Mesendoderm (in vitro differentiated cells): ENCODE results near the gene CD70.
"Not testable (repeated sequence)": the region's sequence is repeated elsewhere in the genome, so short reads cannot be mapped to it uniquely, and the experiment has no call there.

Experiments used
- DNase-seq: peaks from one replicate; pipeline ENCODE4 v3.0.0; 2013
- H2AK5ac ChIP-seq: 2 replicates; pipeline ENCODE4 v1.6.1; 2013; ENCODE audit warnings: low read length, inconsistent platforms
- H2BK120ac ChIP-seq: 2 replicates; pipeline ENCODE4 v1.6.1; 2013; ENCODE audit warnings: low read depth, mild to moderate bottlenecking, low read length, moderate library complexity, mixed read lengths
- H2BK15ac ChIP-seq: replicated peaks from 2 replicates; pipeline ENCODE4 v1.6.1; 2013; ENCODE audit warnings: low read depth, mild to moderate bottlenecking, moderate library complexity
- H2BK5ac ChIP-seq: 2 replicates; pipeline ENCODE4 v1.6.1; 2013; ENCODE audit warnings: low read length, inconsistent platforms
- H3K18ac ChIP-seq: 2 replicates; pipeline ENCODE4 v1.6.1; 2013; ENCODE audit warnings: mild to moderate bottlenecking, low read length, mixed read lengths
- H3K23ac ChIP-seq: one replicate; pipeline ENCODE4 v1.6.1; 2013; ENCODE audit warnings: low read length
- H3K27ac ChIP-seq: 2 replicates; pipeline ENCODE4 v1.5.1; 2013; ENCODE audit warnings: low read depth, mild to moderate bottlenecking, inconsistent platforms, low read length, moderate library complexity
- H3K27me3 ChIP-seq: 2 replicates; pipeline ENCODE4 v1.6.1; 2013; ENCODE audit warnings: low read length, control low read depth, mild to moderate bottlenecking, inconsistent platforms; ENCODE audit not compliant: insufficient read depth, poor library complexity
- H3K36me3 ChIP-seq: 2 replicates; pipeline ENCODE4 v1.6.1; 2013; ENCODE audit warnings: low read length, inconsistent platforms; ENCODE audit not compliant: control insufficient read depth, insufficient read depth
- H3K4ac ChIP-seq: one replicate; pipeline ENCODE4 v1.6.1; 2013; ENCODE audit warnings: low read depth, mild to moderate bottlenecking, low read length, moderate library complexity
- H3K4me1 ChIP-seq: 2 replicates; pipeline ENCODE4 v1.6.1; 2013; ENCODE audit warnings: low read depth, low read length, inconsistent platforms; ENCODE audit not compliant: control insufficient read depth
- H3K4me2 ChIP-seq: 2 replicates; pipeline ENCODE4 v1.6.1; 2013; ENCODE audit warnings: low read length
- H3K4me3 ChIP-seq: 2 replicates; pipeline ENCODE4 v1.5.1; 2013; ENCODE audit warnings: mild to moderate bottlenecking, low read length
- H3K56ac ChIP-seq: one replicate; pipeline ENCODE4 v1.6.1; 2013; ENCODE audit warnings: low read length
- H3K79me1 ChIP-seq: 2 replicates; pipeline ENCODE4 v1.6.1; 2013; ENCODE audit warnings: low read length, inconsistent platforms
- H3K79me2 ChIP-seq: 2 replicates; pipeline ENCODE4 v1.6.1; 2013; ENCODE audit warnings: mild to moderate bottlenecking, low read length; ENCODE audit not compliant: control insufficient read depth, insufficient read depth
- H3K9ac ChIP-seq: 2 replicates; pipeline ENCODE4 v1.6.1; 2013; ENCODE audit warnings: low read length, inconsistent platforms
- H4K5ac ChIP-seq: one replicate; pipeline ENCODE4 v1.6.1; 2013; ENCODE audit warnings: low read length
- H4K8ac ChIP-seq: one replicate; pipeline ENCODE4 v1.6.1; 2013; ENCODE audit warnings: low read depth, mild to moderate bottlenecking, control low read depth, low read length, moderate library complexity
- WGBS: extraction: QIAGEN DNeasy Blood & Tissue Kit; methylation state at CpG from one replicate; pipeline ENCODE4 v1.1.7; 2013; ENCODE audit warnings: low lambda C conversion rate, missing lambda C conversion rate; ENCODE audit not compliant: insufficient coverage; ENCODE audit errors: extremely low coverage; 5-methylcytosine and 5-hydroxymethylcytosine counted together

The CD70 gene

DNA sequence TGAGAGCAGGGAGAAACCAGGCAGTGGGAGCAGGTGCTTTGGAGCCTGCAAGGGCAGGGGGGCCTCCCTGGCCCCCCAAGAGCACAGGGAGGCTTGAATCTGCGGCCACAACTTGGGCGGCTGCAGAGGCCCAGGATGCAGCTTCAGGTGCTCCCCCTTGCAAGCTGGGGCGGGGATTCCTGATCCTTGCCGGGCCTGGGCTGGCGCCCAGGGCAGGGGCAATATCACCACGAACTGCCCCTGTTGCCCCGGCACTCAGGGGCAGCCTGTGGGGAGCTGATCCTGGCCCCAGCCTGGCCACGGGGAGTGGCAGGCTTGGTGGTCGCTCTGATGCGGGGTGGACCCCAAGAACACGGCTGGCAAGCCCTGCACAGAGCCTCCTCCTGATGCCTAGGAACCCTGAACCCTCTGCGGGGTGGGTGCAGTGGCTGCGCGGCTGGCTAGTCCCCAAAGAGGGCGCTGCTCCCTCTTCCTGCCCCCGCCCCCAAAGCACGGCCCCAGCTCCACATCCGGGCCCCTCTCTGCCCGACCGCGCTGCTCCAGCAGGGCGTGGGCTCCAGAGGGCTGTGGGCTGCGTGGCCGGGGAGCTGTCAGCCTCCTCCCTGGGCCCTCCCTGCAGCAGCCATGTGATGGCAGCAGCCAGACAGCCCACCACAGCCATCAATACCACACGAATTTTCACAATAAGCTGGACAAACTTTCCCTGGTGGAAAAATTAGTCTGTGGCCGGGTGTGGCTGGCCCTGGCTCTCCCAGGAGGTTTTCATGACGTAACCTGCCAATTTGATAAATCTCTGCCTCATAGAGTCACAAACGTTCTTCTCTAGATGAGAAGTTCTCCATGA, 39.1 kb downstream of the CD70 start:
- DNase-seq = peak; percentile 85
- Histone ChIP-seq H2BK120ac (no peak overlapping the region), H3K27ac (no peak overlapping the region), H2BK5ac (no peak overlapping the region), H4K5ac (no peak overlapping the region), H3K18ac (peak overlapping the region; percentile 43), H2AK5ac (no peak overlapping the region), H3K56ac (peak overlapping the region; percentile 87), H3K4me1 (no peaks in the 10 kb centered on the region), H3K79me2 (no peaks in the 10 kb centered on the region), H3K79me1 (no peaks in the 10 kb centered on the region), H4K8ac (no peak overlapping the region), H3K36me3 (no peaks in the 10 kb centered on the region), H3K4ac (no peak overlapping the region), H3K23ac (no peak overlapping the region), H2BK15ac (no peak overlapping the region), H3K4me3 (no peak overlapping the region), H3K9ac (peak overlapping the region; percentile 72), H3K27me3 (no peaks in the 10 kb centered on the region), H3K4me2 (no peak overlapping the region)
- WGBS = no CpG with 5 or more reads among the region's 28 CpGs

DNA sequence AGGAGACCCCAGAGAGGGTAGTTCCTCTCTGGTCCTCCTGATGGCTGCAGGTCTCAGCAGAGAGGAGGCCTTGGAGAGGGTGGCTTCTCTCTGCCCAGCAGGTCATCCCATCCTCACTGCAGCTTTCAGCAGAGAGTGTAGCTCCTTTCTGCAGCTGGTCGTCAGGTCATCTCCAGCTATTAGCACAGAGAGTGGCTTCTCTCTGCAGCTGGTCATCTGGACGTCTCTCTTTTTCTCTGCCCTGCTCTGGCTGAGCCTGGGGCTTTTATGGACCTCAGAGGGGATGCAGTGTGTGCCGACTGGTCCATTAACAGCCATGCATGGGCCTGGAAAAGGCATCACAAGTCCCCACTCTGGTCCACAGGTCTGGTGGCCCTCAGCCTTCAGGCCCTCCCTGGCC, 39.9 kb downstream of the CD70 start:
- H3K27me3 ChIP-seq = no peaks in the 10 kb centered on the region
- H3K27ac ChIP-seq = no peak overlapping the region
- no peaks in the 10 kb centered on the region for H3K79me1 ChIP-seq
- no peak overlapping the region for H2BK15ac ChIP-seq
- no peak overlapping the region for H2AK5ac ChIP-seq
- H3K9ac ChIP-seq = no peak overlapping the region
- H3K4me3 ChIP-seq = no peak overlapping the region
- no peak overlapping the region for H4K8ac ChIP-seq
- no peaks in the 10 kb centered on the region for H3K36me3 ChIP-seq
- WGBS = no CpG with 5 or more reads among the region's 3 CpGs
- H4K5ac ChIP-seq = no peak overlapping the region
- no peak overlapping the region for H3K4ac ChIP-seq
- no peaks in the 10 kb centered on the region for H3K79me2 ChIP-seq
- no peak for DNase-seq
- no peak overlapping the region for H2BK5ac ChIP-seq
- no peaks in the 10 kb centered on the region for H3K4me1 ChIP-seq
- no peak overlapping the region for H3K18ac ChIP-seq
- no peak overlapping the region for H2BK120ac ChIP-seq
- no peak overlapping the region for H3K4me2 ChIP-seq
- H3K23ac ChIP-seq = no peak overlapping the region
- peak overlapping the region; percentile 25 for H3K56ac ChIP-seq

DNA sequence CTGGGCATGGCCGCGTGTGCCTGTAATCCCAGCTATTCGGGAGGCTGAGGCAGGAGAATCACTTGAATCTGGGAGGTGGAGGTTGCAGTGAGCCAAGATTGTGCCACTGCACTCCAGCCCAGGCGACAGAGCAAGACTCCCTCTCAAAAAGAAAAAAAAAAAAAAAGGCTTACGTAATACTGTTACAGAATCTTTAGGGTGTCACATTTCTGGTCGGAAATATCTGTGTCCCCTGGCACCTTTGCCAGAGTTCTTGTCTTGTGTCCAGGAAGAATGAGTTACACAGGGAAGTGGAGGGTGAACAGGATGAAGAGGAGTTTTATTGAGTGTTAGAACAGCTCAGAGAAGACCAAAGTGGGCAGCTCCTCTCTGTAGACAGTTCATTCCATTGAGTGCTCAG, 40.3 kb downstream of the CD70 start:
- H3K23ac ChIP-seq = not testable (repeated sequence)
- no CpG with 5 or more reads among the region's 6 CpGs for WGBS

DNA sequence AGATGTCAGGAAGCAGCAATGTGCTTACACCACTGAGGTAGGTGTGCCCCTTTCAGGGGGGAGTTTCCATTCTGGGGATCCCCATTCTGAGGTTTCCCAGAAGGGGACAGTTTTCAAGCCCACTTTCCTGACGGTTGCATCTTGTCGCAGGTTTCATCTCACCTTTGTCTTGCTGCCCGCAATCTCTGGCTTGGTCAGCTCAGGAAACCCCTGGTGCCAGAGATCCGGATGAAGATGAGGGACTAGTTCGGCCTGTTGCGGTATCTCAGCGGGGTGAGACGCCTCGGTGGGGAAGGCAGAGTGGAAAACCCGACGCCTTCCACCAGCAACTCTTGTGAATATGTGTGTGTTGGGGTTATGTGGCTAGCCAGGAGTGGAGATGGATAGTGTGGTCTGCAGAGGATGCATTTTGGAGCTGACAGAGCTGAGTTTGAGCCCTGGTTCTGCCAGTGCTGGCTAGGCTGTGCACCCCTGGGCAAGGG, 47.0 kb downstream of the CD70 start:
- no CpG with 5 or more reads among the region's 11 CpGs for WGBS
- H2BK5ac ChIP-seq = no peak overlapping the region
- H3K18ac ChIP-seq = no peak overlapping the region
- H2BK15ac ChIP-seq = no peak overlapping the region
- no peak overlapping the region for H3K4me3 ChIP-seq
- H3K79me2 ChIP-seq = no peaks in the 10 kb centered on the region
- H3K27ac ChIP-seq = no peak overlapping the region
- no peak for DNase-seq
- no peak overlapping the region for H2AK5ac ChIP-seq
- no peaks in the 10 kb centered on the region for H3K79me1 ChIP-seq
- no peak overlapping the region for H2BK120ac ChIP-seq
- H3K23ac ChIP-seq = no peak overlapping the region
- H3K4ac ChIP-seq = no peak overlapping the region
- H3K27me3 ChIP-seq = no peaks in the 10 kb centered on the region
- H3K56ac ChIP-seq = no peak overlapping the region
- H3K4me1 ChIP-seq = no peaks in the 10 kb centered on the region
- H3K9ac ChIP-seq = no peak overlapping the region
- H4K5ac ChIP-seq = no peak overlapping the region
- H3K4me2 ChIP-seq = no peak overlapping the region
- no peak overlapping the region for H4K8ac ChIP-seq
- H3K36me3 ChIP-seq = no peaks in the 10 kb centered on the region

More for the DNA sequence above, 40.3 kb downstream of the CD70 start:
- H2AK5ac ChIP-seq, H3K4me3 ChIP-seq, H3K36me3 ChIP-seq, H3K4ac ChIP-seq, H3K9ac ChIP-seq, H4K5ac ChIP-seq, H3K4me1 ChIP-seq, H2BK15ac ChIP-seq, H3K79me1 ChIP-seq, H3K79me2 ChIP-seq, H3K18ac ChIP-seq, H3K56ac ChIP-seq, H2BK120ac ChIP-seq, H3K27ac ChIP-seq, H4K8ac ChIP-seq, DNase-seq, H3K4me2 ChIP-seq, H3K27me3 ChIP-seq, H2BK5ac ChIP-seq: not testable (repeated sequence)

DNA sequence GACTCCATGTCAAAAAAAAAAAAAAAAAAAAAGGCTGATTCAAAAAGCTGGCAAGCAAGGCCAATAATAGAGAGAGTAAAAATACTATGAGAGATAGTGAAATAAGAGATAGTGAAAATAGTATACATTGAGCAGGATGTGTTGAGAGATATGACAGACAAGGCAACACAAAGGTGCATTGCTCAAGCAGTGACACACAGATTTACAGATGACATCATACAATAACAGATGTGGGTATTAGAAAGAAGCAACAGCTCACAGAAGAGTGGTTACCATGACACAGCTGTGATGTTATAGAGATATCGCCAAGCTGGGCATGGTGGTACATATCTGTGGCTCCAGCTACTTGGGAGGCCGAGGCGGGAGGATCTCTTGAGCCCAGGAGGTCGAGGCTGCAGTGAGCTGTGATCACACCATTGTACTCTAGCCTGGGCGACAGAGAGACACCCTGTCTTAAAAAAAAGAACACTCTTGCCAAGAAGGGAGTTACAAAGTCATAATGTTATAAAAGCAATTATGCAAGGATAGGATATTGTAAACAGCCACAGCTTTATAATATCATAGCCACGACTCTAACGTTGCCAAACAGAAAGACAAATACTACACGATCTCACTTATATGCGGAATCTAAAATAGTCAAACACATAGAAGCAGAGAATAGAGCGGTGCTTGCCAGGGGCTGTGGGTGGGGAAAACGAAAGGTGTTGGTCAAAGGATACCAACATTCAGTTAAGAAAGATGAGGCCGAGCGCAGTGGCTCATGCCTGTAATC, 49.8 kb downstream of the CD70 start:
- H4K8ac ChIP-seq = no peak overlapping the region
- H3K18ac ChIP-seq = no peak overlapping the region
- no peaks in the 10 kb centered on the region for H3K27me3 ChIP-seq
- no peak overlapping the region for H4K5ac ChIP-seq
- H3K23ac ChIP-seq = no peak overlapping the region
- H3K4me2 ChIP-seq = no peak overlapping the region
- no peak overlapping the region for H2BK15ac ChIP-seq
- no peak for DNase-seq
- H3K4me3 ChIP-seq = no peak overlapping the region
- no peaks in the 10 kb centered on the region for H3K4me1 ChIP-seq
- no peak overlapping the region for H3K56ac ChIP-seq
- H2BK5ac ChIP-seq = no peak overlapping the region
- no peak overlapping the region for H3K9ac ChIP-seq
- no peak overlapping the region for H2BK120ac ChIP-seq
- H3K4ac ChIP-seq = no peak overlapping the region
- no peaks in the 10 kb centered on the region for H3K79me2 ChIP-seq
- no peaks in the 10 kb centered on the region for H3K79me1 ChIP-seq
- H3K27ac ChIP-seq = no peak overlapping the region
- H3K36me3 ChIP-seq = no peaks in the 10 kb centered on the region
- no CpG with 5 or more reads among the region's 13 CpGs for WGBS
- no peak overlapping the region for H2AK5ac ChIP-seq
